ENCODE results near the gene HIVEP3.

The HIVEP3 gene

GRCh38 chr1:41497056-41497440 is 421.7 kb downstream of the HIVEP3 start:
- Histone ChIP-seq H3K4me1 (ENCODE audit: low read depth, poor library complexity, severe bottlenecking) (peaks cover 26% of the 10 kb centered on the region), H2AFZ (ENCODE audit: low read depth) (peak overlapping the region; percentile 91; the same call in 1 of the 2 replicates), H3K27ac (no peak overlapping the region), H3K4me3 (IDR thresholded peaks at IDR 0.05; ENCODE audit: insufficient read depth, low read depth, low read length) (no peak overlapping the region), H3K36me3 (ENCODE audit: insufficient read depth) (no peaks in the 10 kb centered on the region), H3K4me2 (no peak overlapping the region), H3K27me3 (ENCODE audit: insufficient read depth, low read depth) (no peaks in the 10 kb centered on the region), H3K9ac (no peak overlapping the region), H3K79me2 (ENCODE audit: insufficient read depth, low read depth) (no peaks in the 10 kb centered on the region), H4K20me1 (ENCODE audit: insufficient read depth) (no peaks in the 10 kb centered on the region)
- TF ChIP-seq CTCF (conservative IDR thresholded peaks at IDR 0.05; ENCODE audit: low read depth, low read length): no peak

DNA sequence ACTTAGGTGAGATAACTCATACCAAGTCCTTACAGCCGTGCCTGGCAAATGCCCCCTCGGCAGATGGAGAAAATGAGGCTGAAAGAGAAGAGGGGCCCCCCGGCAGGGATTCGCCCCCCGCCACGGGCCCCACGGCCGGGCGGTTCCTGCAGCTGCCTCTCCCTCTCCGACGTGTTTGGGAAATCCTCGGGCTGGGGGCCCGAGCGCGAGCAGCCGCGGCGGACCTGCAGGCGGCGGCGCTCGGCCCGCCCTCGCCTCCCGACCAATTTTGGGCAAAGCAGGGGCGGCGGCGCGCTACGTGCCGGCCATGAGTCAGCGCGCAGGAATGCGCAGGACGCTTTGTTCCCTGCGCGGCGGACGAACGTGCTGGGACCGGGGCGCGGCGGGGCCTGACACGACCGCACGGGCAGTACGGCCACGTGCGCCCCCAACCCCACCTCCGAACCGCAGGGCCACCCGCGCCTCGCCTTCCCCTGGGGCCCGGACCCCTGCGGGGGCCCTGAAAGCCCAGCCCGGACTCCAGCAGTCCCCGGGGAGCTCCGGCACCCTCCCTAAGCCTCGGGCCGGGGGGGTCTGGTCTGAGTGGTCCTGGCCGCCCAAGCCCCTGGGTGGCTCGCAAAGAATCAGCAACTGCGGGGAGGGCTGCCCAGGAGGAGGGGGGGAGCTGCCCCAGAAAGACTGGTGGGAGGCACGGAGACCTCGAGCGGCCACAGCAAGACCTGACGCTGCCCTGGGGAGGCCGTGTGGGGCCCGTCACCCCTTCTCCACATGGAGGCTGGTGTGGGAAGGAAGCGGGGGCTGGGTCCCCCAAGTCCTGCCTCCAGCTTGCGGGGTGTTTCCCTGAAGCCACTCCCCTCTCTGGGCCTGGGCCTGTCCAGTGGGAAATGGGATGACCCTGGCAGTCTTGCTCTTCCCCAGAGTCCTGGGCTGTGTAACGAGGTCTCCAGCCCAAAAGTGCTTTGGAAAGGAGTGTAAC is 422.4 kb downstream of the HIVEP3 start:
- Histone ChIP-seq H3K4me2 (peak overlapping the region; percentile 75), H3K9ac (peak overlapping the region; percentile 65; the same call in 1 of the 2 replicates), H3K27me3 (ENCODE audit: insufficient read depth, low read depth) (no peaks in the 10 kb centered on the region), H3K27ac (no peak overlapping the region), H3K4me1 (ENCODE audit: low read depth, poor library complexity, severe bottlenecking) (peaks cover 29% of the 10 kb centered on the region), H3K79me2 (ENCODE audit: insufficient read depth, low read depth) (no peaks in the 10 kb centered on the region), H2AFZ (ENCODE audit: low read depth) (peak overlapping the region; percentile 91), H3K4me3 (IDR thresholded peaks at IDR 0.05; ENCODE audit: insufficient read depth, low read depth, low read length) (no peak overlapping the region), H4K20me1 (ENCODE audit: insufficient read depth) (no peaks in the 10 kb centered on the region), H3K36me3 (ENCODE audit: insufficient read depth) (no peaks in the 10 kb centered on the region)
- TF ChIP-seq CTCF (conservative IDR thresholded peaks at IDR 0.05; ENCODE audit: low read depth, low read length): 0 out of 2 replicates have a peak, but pooled peaks have one; percentile 1

DNA sequence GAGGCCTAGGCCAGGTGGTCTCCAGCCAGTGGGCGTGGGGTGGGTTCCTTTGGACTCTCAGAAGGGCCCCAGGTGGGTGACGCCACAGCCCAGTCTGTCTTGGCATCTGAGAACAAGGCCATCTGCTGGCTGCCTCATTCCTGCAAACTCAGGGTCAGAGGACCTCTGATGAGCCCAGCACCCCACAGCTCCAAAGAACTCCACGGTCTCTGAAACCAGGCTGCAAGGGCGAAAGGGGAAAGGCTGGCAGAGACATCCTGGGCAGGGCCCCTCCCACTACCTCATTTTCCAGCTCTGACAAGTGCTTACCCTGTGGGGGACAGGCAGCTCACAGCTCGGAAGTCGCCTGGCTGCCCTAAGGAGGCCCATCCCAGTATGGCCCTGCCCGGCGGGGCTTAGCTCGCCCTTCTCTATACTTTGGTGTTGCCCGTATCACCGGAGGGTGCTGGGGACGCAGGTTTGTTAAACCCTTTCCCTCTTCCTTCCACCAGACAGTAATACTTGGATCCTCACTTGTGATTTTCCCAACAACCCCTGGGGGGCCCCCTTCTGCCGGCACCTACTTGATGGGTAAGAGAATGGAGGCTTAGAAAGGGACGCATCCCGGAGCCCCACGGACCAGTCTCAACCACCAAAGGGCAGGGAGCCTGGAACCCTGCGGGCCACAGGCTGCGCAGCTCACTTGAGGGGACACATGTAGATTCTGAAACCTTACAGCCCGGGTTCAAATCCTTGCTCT is 423.3 kb downstream of the HIVEP3 start:
- Histone ChIP-seq H4K20me1 (ENCODE audit: insufficient read depth) (no peaks in the 10 kb centered on the region), H3K9ac (no peak overlapping the region), H3K27ac (no peak overlapping the region), H3K4me2 (peak overlapping the region; percentile 75), H3K27me3 (ENCODE audit: insufficient read depth, low read depth) (no peaks in the 10 kb centered on the region), H3K4me1 (ENCODE audit: low read depth, poor library complexity, severe bottlenecking) (peaks cover 29% of the 10 kb centered on the region), H2AFZ (ENCODE audit: low read depth) (peak overlapping the region; percentile 91), H3K36me3 (ENCODE audit: insufficient read depth) (no peaks in the 10 kb centered on the region), H3K79me2 (ENCODE audit: insufficient read depth, low read depth) (no peaks in the 10 kb centered on the region), H3K4me3 (IDR thresholded peaks at IDR 0.05; ENCODE audit: insufficient read depth, low read depth, low read length) (no peak overlapping the region)
- TF ChIP-seq CTCF (conservative IDR thresholded peaks at IDR 0.05; ENCODE audit: low read depth, low read length): peak; percentile 43; the same call in 1 of the 2 replicates

DNA sequence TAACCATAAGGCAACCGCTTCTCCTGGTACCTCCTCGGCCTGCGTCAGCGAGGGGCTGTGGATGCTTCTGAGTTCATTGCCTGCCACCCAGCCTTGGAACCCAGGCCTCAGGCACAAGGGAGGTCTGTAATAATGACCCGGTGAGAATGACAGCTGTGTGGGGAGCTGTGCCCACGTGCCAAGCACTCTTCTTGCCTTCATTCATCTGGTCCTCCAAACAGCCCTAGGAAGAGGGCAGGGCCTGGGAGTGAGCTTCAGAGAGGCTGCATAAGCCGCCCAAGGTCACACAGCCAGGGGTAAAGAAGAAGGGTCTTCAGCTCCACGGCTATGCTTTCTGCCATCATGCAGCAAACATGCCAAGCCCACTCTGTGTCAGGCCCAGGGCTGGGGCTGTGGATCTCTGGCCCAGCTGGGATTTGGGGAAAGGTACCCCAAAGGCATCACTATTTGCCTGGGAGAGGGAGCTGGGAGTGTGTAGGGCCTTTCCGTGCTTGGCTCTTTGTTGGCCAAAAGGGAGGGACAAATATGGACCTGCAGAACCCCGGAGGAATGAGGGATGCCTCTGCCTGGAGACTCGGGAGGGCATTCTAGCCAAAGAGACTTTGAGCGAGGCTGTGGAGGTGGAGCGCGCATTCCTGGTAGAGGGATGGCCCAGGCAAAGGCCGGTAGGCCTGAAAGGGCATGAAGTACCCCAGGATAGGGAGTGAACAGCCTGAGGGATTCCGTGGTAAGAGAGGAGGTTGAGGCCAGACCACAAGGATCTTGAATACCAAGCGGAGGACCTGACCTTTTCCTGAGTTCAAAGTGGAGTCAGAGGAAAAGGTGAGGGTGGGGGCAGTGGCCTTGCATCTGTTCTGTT is 424.1 kb downstream of the HIVEP3 start:
- Histone ChIP-seq H3K27ac (no peak overlapping the region), H3K27me3 (ENCODE audit: insufficient read depth, low read depth) (no peaks in the 10 kb centered on the region), H3K36me3 (ENCODE audit: insufficient read depth) (no peaks in the 10 kb centered on the region), H3K4me3 (IDR thresholded peaks at IDR 0.05; ENCODE audit: insufficient read depth, low read depth, low read length) (no peak overlapping the region), H4K20me1 (ENCODE audit: insufficient read depth) (no peaks in the 10 kb centered on the region), H3K4me2 (no peak overlapping the region), H3K79me2 (ENCODE audit: insufficient read depth, low read depth) (no peaks in the 10 kb centered on the region), H3K4me1 (ENCODE audit: low read depth, poor library complexity, severe bottlenecking) (peaks cover 29% of the 10 kb centered on the region), H2AFZ (ENCODE audit: low read depth) (no peak overlapping the region), H3K9ac (no peak overlapping the region)
- no peak for TF ChIP-seq CTCF (conservative IDR thresholded peaks at IDR 0.05; ENCODE audit: low read depth, low read length)

Data from KMS-11 (cell line).